ENCODE data around the gene CYP1A2.

The CYP1A2 gene

GRCh38 chr15:74793135-74794028 is 44.7 kb downstream of the CYP1A2 start:
- Histone ChIP-seq H3K36me3 (ENCODE audit: low read length) (no peaks in the 10 kb centered on the region), H2AFZ (ENCODE audit: low read depth, low read length, severe bottlenecking) (no peak overlapping the region), H3K9me3 (ENCODE audit: insufficient read depth, low read length) (no peaks in the 10 kb centered on the region), H3F3A (ENCODE audit: insufficient read depth) (peaks cover 32% of the 10 kb centered on the region), H3K27ac (ENCODE audit: low read depth, low read length) (peak overlapping the region; percentile 96), H3K79me2 (ENCODE audit: insufficient read depth, low read length) (peaks cover 95% of the 10 kb centered on the region), H3K4me2 (ENCODE audit: low read depth, low read length, poor library complexity, severe bottlenecking) (peak overlapping the region; percentile 73), H3K9ac (ENCODE audit: low read length) (peak overlapping the region; percentile 77; the same call in 1 of the 2 replicates), H3K9me2 (replicated peaks; ENCODE audit: insufficient read depth, low read length) (no peaks in the 10 kb centered on the region), H3K4me3 (ENCODE audit: insufficient read depth, low read length, poor library complexity, severe bottlenecking) (no peak overlapping the region), H3K27me3 (ENCODE audit: low read length) (no peaks in the 10 kb centered on the region), H4K20me1 (ENCODE audit: low read depth, low read length) (no peaks in the 10 kb centered on the region)
- TF ChIP-seq EZH2phosphoT487 (conservative IDR thresholded peaks at IDR 0.05; ENCODE audit: low read length) (no peak), CTCF (IDR thresholded peaks at IDR 0.05; ENCODE audit: insufficient read depth, low read length, poor library complexity, severe bottlenecking) (peak; percentile 41)

- Histone ChIP-seq H2AFZ (ENCODE audit: low read depth, low read length, severe bottlenecking) (no peak overlapping the region), H4K20me1 (ENCODE audit: low read depth, low read length) (no peaks in the 10 kb centered on the region), H3K4me2 (ENCODE audit: low read depth, low read length, poor library complexity, severe bottlenecking) (no peak overlapping the region), H3K9me3 (ENCODE audit: insufficient read depth, low read length) (no peaks in the 10 kb centered on the region), H3F3A (ENCODE audit: insufficient read depth) (peaks cover 29% of the 10 kb centered on the region), H3K27me3 (ENCODE audit: low read length) (no peaks in the 10 kb centered on the region), H3K36me3 (ENCODE audit: low read length) (no peaks in the 10 kb centered on the region), H3K79me2 (ENCODE audit: insufficient read depth, low read length) (peaks cover 88% of the 10 kb centered on the region), H3K27ac (ENCODE audit: low read depth, low read length) (peak overlapping the region; percentile 96), H3K9ac (ENCODE audit: low read length) (0 out of 2 replicates have a peak overlapping the region, but pooled peaks have one; percentile 11), H3K9me2 (replicated peaks; ENCODE audit: insufficient read depth, low read length) (no peaks in the 10 kb centered on the region), H3K4me3 (ENCODE audit: insufficient read depth, low read length, poor library complexity, severe bottlenecking) (no peak overlapping the region)
- TF ChIP-seq CTCF (IDR thresholded peaks at IDR 0.05; ENCODE audit: insufficient read depth, low read length, poor library complexity, severe bottlenecking) (no peak), EZH2phosphoT487 (conservative IDR thresholded peaks at IDR 0.05; ENCODE audit: low read length) (no peak)
These were observed 45.8 kb downstream of the CYP1A2 start for GRCh38 chr15:74794248-74794969.

GRCh38 chr15:74794970-74795349 is 46.3 kb downstream of the CYP1A2 start:
- 0 out of 2 replicates have a peak overlapping the region, but pooled peaks have one; percentile 11 for H3K9ac ChIP-seq (ENCODE audit: low read length)
- H3K4me2 ChIP-seq (ENCODE audit: low read depth, low read length, poor library complexity, severe bottlenecking): no peak overlapping the region
- no peaks in the 10 kb centered on the region for H3K27me3 ChIP-seq (ENCODE audit: low read length)
- H3K9me2 ChIP-seq (replicated peaks; ENCODE audit: insufficient read depth, low read length): no peaks in the 10 kb centered on the region
- H3K36me3 ChIP-seq (ENCODE audit: low read length): no peaks in the 10 kb centered on the region
- H3K9me3 ChIP-seq (ENCODE audit: insufficient read depth, low read length): no peaks in the 10 kb centered on the region
- H4K20me1 ChIP-seq (ENCODE audit: low read depth, low read length): no peaks in the 10 kb centered on the region
- no peak overlapping the region for H2AFZ ChIP-seq (ENCODE audit: low read depth, low read length, severe bottlenecking)
- H3K79me2 ChIP-seq (ENCODE audit: insufficient read depth, low read length): peaks cover 83% of the 10 kb centered on the region
- TF ChIP-seq CTCF (IDR thresholded peaks at IDR 0.05; ENCODE audit: insufficient read depth, low read length, poor library complexity, severe bottlenecking) (no peak), EZH2phosphoT487 (conservative IDR thresholded peaks at IDR 0.05; ENCODE audit: low read length) (no peak)
- H3K27ac ChIP-seq (ENCODE audit: low read depth, low read length): peak overlapping the region; percentile 43; the same call in 1 of the 2 replicates
- peaks cover 29% of the 10 kb centered on the region for H3F3A ChIP-seq (ENCODE audit: insufficient read depth)
- H3K4me3 ChIP-seq (ENCODE audit: insufficient read depth, low read length, poor library complexity, severe bottlenecking): no peak overlapping the region

Data from SU-DHL-6 (cell line).